Ectodermal cell (in vitro differentiated cells): ENCODE data around the gene CEP152.

Experiments used
- H3K27ac ChIP-seq: 2 replicates; pipeline ENCODE4 v1.7.0; 2013; ENCODE audit warnings: mild to moderate bottlenecking, low read depth, low read length; ENCODE audit not compliant: insufficient read depth, poor library complexity, severe bottlenecking
- H3K27me3 ChIP-seq: 2 replicates; pipeline ENCODE4 v1.7.0; 2013; ENCODE audit warnings: mild to moderate bottlenecking, low read length; ENCODE audit not compliant: insufficient read depth, control insufficient read depth, poor library complexity, severe bottlenecking
- H3K36me3 ChIP-seq: one replicate; pipeline ENCODE4 v1.7.0; 2013; ENCODE audit warnings: low read length; ENCODE audit not compliant: control insufficient read depth, insufficient read depth
- H3K4me1 ChIP-seq: one replicate; pipeline ENCODE4 v1.7.0; 2013; ENCODE audit warnings: low read length; ENCODE audit not compliant: control insufficient read depth, insufficient read depth
- H3K4me3 ChIP-seq: 2 replicates; pipeline ENCODE4 v1.7.0; 2013; ENCODE audit warnings: low read depth, low read length, control low read depth; ENCODE audit not compliant: insufficient read depth
- H3K9me3 ChIP-seq: 2 replicates; pipeline ENCODE4 v1.7.0; 2013; ENCODE audit warnings: mild to moderate bottlenecking, low read length, moderate library complexity; ENCODE audit not compliant: control insufficient read depth
- whole genome bisulfite sequencing, 2 experiments: methylation state at CpG; one replicate each; pipeline ENCODE4 v1.1.7; 2013; ENCODE audit warnings: missing lambda C conversion rate in 2 of 2; 5-methylcytosine and 5-hydroxymethylcytosine counted together

CEP152 gene

DNA sequence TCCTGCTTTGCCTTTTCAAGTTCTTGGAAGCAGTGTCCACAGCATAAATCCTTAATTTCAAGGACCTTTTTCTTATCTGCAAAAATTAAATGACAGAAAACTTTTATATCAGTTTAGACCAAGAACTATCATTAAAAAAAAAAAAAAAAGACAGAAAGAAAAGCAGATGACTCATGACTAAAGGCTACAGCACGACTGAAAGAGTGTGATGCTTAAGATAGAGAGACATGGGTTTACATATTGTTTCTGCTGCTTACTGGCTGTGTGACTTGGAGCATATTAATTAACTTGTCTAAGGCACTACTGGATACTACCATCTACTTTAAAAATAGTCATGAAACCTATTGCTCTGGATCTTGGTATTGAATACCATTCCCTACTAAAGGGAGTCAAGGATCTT, 62.3 kb downstream of the CEP152 start:
- no peaks in the 10 kb centered on the region for H3K36me3 ChIP-seq
- H3K9me3 ChIP-seq, result no peaks in the 10 kb centered on the region
- no peak overlapping the region for H3K4me3 ChIP-seq
- 92 to 93% methylated on average over 1 of the region's 1 CpG for WGBS, 2 experiments
- H3K27ac ChIP-seq, result no peak overlapping the region
- H3K27me3 ChIP-seq, result no peaks in the 10 kb centered on the region
- H3K4me1 ChIP-seq, result peaks cover 6% of the 10 kb centered on the region

GRCh38 chr15:48733615-48734014, 77.3 kb downstream of the CEP152 start:
- no peaks in the 10 kb centered on the region for H3K36me3 ChIP-seq
- WGBS, 2 experiments, result 80% methylated on average over 1 of the region's 1 CpG; no CpG with 5 or more reads in 1 of the 2 experiments
- no peaks in the 10 kb centered on the region for H3K9me3 ChIP-seq
- no peak overlapping the region for H3K27ac ChIP-seq
- H3K4me1 ChIP-seq, result no peaks in the 10 kb centered on the region
- no peaks in the 10 kb centered on the region for H3K27me3 ChIP-seq
- no peak overlapping the region for H3K4me3 ChIP-seq

DNA sequence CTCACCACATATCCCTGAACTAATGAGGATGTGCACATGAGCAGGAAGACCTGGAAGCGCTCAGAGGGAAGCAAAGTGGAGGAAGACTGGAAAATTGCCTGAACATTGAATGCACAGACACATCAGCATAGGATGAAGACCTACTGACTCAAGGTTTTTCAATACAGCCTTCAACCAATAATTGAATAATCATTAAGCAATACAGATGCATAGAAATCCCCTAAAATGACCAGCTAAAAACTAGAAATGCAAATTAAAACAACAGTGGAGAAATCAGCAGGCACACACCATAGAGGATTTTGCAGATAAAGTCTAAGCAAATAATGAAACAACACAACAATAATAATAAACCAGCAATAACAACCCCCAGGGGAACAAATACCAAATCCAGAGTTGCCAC, 80.4 kb downstream of the CEP152 start:
- Histone ChIP-seq H3K9me3 (no peaks in the 10 kb centered on the region), H3K27me3 (no peaks in the 10 kb centered on the region), H3K27ac (no peak overlapping the region), H3K4me3 (no peak overlapping the region), H3K4me1 (no peaks in the 10 kb centered on the region), H3K36me3 (no peaks in the 10 kb centered on the region)
- WGBS, 2 experiments, result 95 to 100% methylated on average over 1 of the region's 1 CpG

- Histone ChIP-seq H3K4me3 (no peak overlapping the region), H3K4me1 (no peaks in the 10 kb centered on the region), H3K36me3 (no peaks in the 10 kb centered on the region), H3K27me3 (no peaks in the 10 kb centered on the region), H3K9me3 (no peaks in the 10 kb centered on the region), H3K27ac (no peak overlapping the region)
- 98 to 100% methylated on average over 1 to 2 of the region's 2 CpGs for WGBS, 2 experiments
Observed at GRCh38 chr15:48723969-48724368, 86.9 kb downstream of the CEP152 start.

GRCh38 chr15:48722764-48723661, 87.9 kb downstream of the CEP152 start:
- WGBS, 2 experiments, result 92 to 94% methylated on average over 5 of the region's 5 CpGs
- Histone ChIP-seq H3K9me3 (no peaks in the 10 kb centered on the region), H3K36me3 (no peaks in the 10 kb centered on the region), H3K4me3 (no peak overlapping the region), H3K27me3 (no peaks in the 10 kb centered on the region), H3K4me1 (no peaks in the 10 kb centered on the region), H3K27ac (no peak overlapping the region)

- Histone ChIP-seq H3K36me3 (no peaks in the 10 kb centered on the region), H3K27ac (no peak overlapping the region), H3K4me1 (no peaks in the 10 kb centered on the region), H3K27me3 (no peaks in the 10 kb centered on the region), H3K9me3 (no peaks in the 10 kb centered on the region), H3K4me3 (no peak overlapping the region)
- 92 to 95% methylated on average over 6 of the region's 6 CpGs for WGBS, 2 experiments
Observed at GRCh38 chr15:48721061-48721810, 89.6 kb downstream of the CEP152 start.

- Histone ChIP-seq H3K36me3 (no peaks in the 10 kb centered on the region), H3K9me3 (no peaks in the 10 kb centered on the region), H3K27me3 (no peaks in the 10 kb centered on the region), H3K4me1 (no peaks in the 10 kb centered on the region), H3K27ac (no peak overlapping the region), H3K4me3 (no peak overlapping the region)
- 91 to 96% methylated on average over 3 of the region's 3 CpGs for WGBS, 2 experiments
Observed at GRCh38 chr15:48720646-48721045, 90.2 kb downstream of the CEP152 start.

DNA sequence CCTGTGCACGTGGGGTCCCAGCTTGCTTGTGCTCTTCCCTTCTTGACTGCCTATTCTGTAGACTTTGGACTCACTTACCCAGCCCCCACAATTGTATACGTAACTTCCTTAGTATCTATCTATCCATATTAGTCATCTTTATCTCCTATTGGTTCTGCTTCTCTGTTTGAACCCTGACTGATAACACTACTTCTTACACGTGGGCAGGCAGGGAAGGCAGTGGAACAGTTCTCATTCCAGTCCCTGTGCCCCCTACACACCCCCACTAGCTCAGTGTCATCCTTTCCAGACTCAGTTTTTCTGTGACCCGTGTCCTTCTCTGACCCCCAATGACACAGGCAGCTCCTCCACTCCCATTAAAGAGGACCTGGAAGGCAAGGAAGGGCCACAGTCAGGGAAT, 91.2 kb downstream of the CEP152 start:
- H3K27me3 ChIP-seq, result no peaks in the 10 kb centered on the region
- WGBS, 2 experiments, result 83 to 85% methylated on average over 4 of the region's 4 CpGs
- H3K27ac ChIP-seq, result no peak overlapping the region
- H3K4me3 ChIP-seq, result no peak overlapping the region
- H3K36me3 ChIP-seq, result no peaks in the 10 kb centered on the region
- no peaks in the 10 kb centered on the region for H3K9me3 ChIP-seq
- no peaks in the 10 kb centered on the region for H3K4me1 ChIP-seq

GRCh38 chr15:48718646-48719045, 92.2 kb downstream of the CEP152 start:
- WGBS, 2 experiments, result 92 to 96% methylated on average over 2 of the region's 2 CpGs
- no peaks in the 10 kb centered on the region for H3K36me3 ChIP-seq
- no peaks in the 10 kb centered on the region for H3K4me1 ChIP-seq
- no peaks in the 10 kb centered on the region for H3K9me3 ChIP-seq
- H3K27me3 ChIP-seq, result no peaks in the 10 kb centered on the region
- H3K4me3 ChIP-seq, result no peak overlapping the region
- H3K27ac ChIP-seq, result no peak overlapping the region

GRCh38 chr15:48717458-48717857, 93.4 kb downstream of the CEP152 start:
- no peak overlapping the region for H3K27ac ChIP-seq
- WGBS, 2 experiments, result 92 to 100% methylated on average over 4 of the region's 4 CpGs
- H3K9me3 ChIP-seq, result no peaks in the 10 kb centered on the region
- H3K27me3 ChIP-seq, result no peaks in the 10 kb centered on the region
- H3K4me3 ChIP-seq, result no peak overlapping the region
- H3K4me1 ChIP-seq, result no peaks in the 10 kb centered on the region
- no peaks in the 10 kb centered on the region for H3K36me3 ChIP-seq
